Measurements from ENCODE around the gene IFTAP.

IFTAP gene

GRCh38 chr11:36617543-36618362 lies 23.5 kb downstream of the IFTAP start:
- Histone ChIP-seq H3K9ac (ENCODE audit: low read depth in 1 of 2, low read length in 2 of 2) (no peak overlapping the region), H3K4me1 (ENCODE audit: control insufficient read depth in 2 of 2, insufficient read depth in 2 of 2, low read length in 2 of 2) (no peaks in the 10 kb centered on the region), H3K36me3 (ENCODE audit: control insufficient read depth in 2 of 2, insufficient read depth in 2 of 2, low read length in 2 of 2) (no peaks in the 10 kb centered on the region), H3K27me3 (ENCODE audit: control insufficient read depth in 2 of 2, insufficient read depth in 2 of 2, low read length in 2 of 2) (no peaks in the 10 kb centered on the region), H3K9me3 (ENCODE audit: control insufficient read depth in 2 of 2, low read length in 2 of 2) (no peaks in the 10 kb centered on the region), H3K27ac (ENCODE audit: low read depth in 2 of 2, low read length in 2 of 2) (no peak overlapping the region), H3K4me3 (ENCODE audit: low read length in 2 of 2) (no peak overlapping the region)

GRCh38 chr11:36618363-36619047 lies 24.2 kb downstream of the IFTAP start:
- no peak overlapping the region for H3K9ac ChIP-seq (ENCODE audit: low read depth in 1 of 2, low read length in 2 of 2)
- no peaks in the 10 kb centered on the region for H3K9me3 ChIP-seq (ENCODE audit: control insufficient read depth in 2 of 2, low read length in 2 of 2)
- H3K4me3 ChIP-seq (ENCODE audit: low read length in 2 of 2): no peak overlapping the region
- no peaks in the 10 kb centered on the region for H3K4me1 ChIP-seq (ENCODE audit: control insufficient read depth in 2 of 2, insufficient read depth in 2 of 2, low read length in 2 of 2)
- H3K27me3 ChIP-seq (ENCODE audit: control insufficient read depth in 2 of 2, insufficient read depth in 2 of 2, low read length in 2 of 2): no peaks in the 10 kb centered on the region
- H3K36me3 ChIP-seq (ENCODE audit: control insufficient read depth in 2 of 2, insufficient read depth in 2 of 2, low read length in 2 of 2): no peaks in the 10 kb centered on the region
- no peak overlapping the region for H3K27ac ChIP-seq (ENCODE audit: low read depth in 2 of 2, low read length in 2 of 2)

GRCh38 chr11:36619502-36619901 lies 25.2 kb downstream of the IFTAP start:
- H3K36me3 ChIP-seq (ENCODE audit: control insufficient read depth in 2 of 2, insufficient read depth in 2 of 2, low read length in 2 of 2): no peaks in the 10 kb centered on the region
- no peaks in the 10 kb centered on the region for H3K4me1 ChIP-seq (ENCODE audit: control insufficient read depth in 2 of 2, insufficient read depth in 2 of 2, low read length in 2 of 2)
- no peak overlapping the region for H3K4me3 ChIP-seq (ENCODE audit: low read length in 2 of 2)
- no peaks in the 10 kb centered on the region for H3K9me3 ChIP-seq (ENCODE audit: control insufficient read depth in 2 of 2, low read length in 2 of 2)
- H3K27me3 ChIP-seq (ENCODE audit: control insufficient read depth in 2 of 2, insufficient read depth in 2 of 2, low read length in 2 of 2): no peaks in the 10 kb centered on the region
- H3K27ac ChIP-seq (ENCODE audit: low read depth in 2 of 2, low read length in 2 of 2): no peak overlapping the region
- no peak overlapping the region for H3K9ac ChIP-seq (ENCODE audit: low read depth in 1 of 2, low read length in 2 of 2)

DNA sequence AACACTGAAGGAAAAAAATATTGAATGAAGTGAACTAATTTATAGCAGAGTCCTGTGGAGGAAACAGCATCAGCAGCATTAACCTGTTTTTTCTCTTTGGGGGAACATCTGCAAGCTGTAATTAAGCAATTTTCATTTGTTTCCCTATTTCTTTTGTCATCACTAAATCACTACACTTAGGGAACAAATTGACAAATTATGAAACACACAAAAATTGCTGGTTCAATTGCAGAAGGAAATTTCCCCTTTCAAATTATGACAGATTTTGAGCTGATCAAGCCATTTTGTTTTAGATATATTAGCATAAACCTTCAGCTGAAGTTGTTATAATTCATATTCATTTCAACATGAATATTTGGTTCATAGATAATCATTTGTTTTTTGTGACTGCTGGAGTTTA lies 25.9 kb downstream of the IFTAP start:
- H3K9ac ChIP-seq (ENCODE audit: low read depth in 1 of 2, low read length in 2 of 2): no peak overlapping the region
- no peak overlapping the region for H3K27ac ChIP-seq (ENCODE audit: low read depth in 2 of 2, low read length in 2 of 2)
- H3K4me1 ChIP-seq (ENCODE audit: control insufficient read depth in 2 of 2, insufficient read depth in 2 of 2, low read length in 2 of 2): no peaks in the 10 kb centered on the region
- no peak overlapping the region for H3K4me3 ChIP-seq (ENCODE audit: low read length in 2 of 2)
- no peaks in the 10 kb centered on the region for H3K9me3 ChIP-seq (ENCODE audit: control insufficient read depth in 2 of 2, low read length in 2 of 2)
- H3K27me3 ChIP-seq (ENCODE audit: control insufficient read depth in 2 of 2, insufficient read depth in 2 of 2, low read length in 2 of 2): no peaks in the 10 kb centered on the region
- no peaks in the 10 kb centered on the region for H3K36me3 ChIP-seq (ENCODE audit: control insufficient read depth in 2 of 2, insufficient read depth in 2 of 2, low read length in 2 of 2)

- Histone ChIP-seq H3K27me3 (ENCODE audit: control insufficient read depth in 2 of 2, insufficient read depth in 2 of 2, low read length in 2 of 2) (no peaks in the 10 kb centered on the region), H3K9me3 (ENCODE audit: control insufficient read depth in 2 of 2, low read length in 2 of 2) (no peaks in the 10 kb centered on the region), H3K4me1 (ENCODE audit: control insufficient read depth in 2 of 2, insufficient read depth in 2 of 2, low read length in 2 of 2) (no peaks in the 10 kb centered on the region), H3K4me3 (ENCODE audit: low read length in 2 of 2) (no peak overlapping the region), H3K9ac (ENCODE audit: low read depth in 1 of 2, low read length in 2 of 2) (no peak overlapping the region), H3K36me3 (ENCODE audit: control insufficient read depth in 2 of 2, insufficient read depth in 2 of 2, low read length in 2 of 2) (no peaks in the 10 kb centered on the region), H3K27ac (ENCODE audit: low read depth in 2 of 2, low read length in 2 of 2) (no peak overlapping the region)
Measured at GRCh38 chr11:36622431-36623136, 28.3 kb downstream of the IFTAP start.

- Histone ChIP-seq H3K9ac (ENCODE audit: low read depth in 1 of 2, low read length in 2 of 2) (no peak overlapping the region), H3K27ac (ENCODE audit: low read depth in 2 of 2, low read length in 2 of 2) (no peak overlapping the region)
Measured at GRCh38 chr11:36623494-36623893, 29.2 kb downstream of the IFTAP start.

DNA sequence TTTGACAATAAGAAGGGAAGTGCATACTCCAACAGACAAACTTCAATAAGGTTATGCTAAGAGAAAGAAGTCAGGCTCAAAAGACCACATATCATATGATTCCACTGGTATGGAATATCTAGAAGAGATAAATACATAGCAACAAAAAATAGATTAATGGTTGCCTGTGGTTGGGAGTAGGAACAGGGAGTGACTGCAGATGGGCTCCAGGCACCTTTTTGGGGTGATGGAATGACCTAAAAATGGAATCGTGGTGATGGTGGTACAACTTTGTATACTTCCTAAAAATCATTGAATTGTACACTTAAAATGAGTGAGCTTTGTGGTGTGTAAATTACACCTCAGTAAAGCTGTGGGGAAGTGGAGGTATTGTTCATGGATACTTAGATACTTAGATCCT lies 32.7 kb downstream of the IFTAP start:
- Histone ChIP-seq H3K9me3 (ENCODE audit: control insufficient read depth in 2 of 2, low read length in 2 of 2) (no peaks in the 10 kb centered on the region), H3K36me3 (ENCODE audit: control insufficient read depth in 2 of 2, insufficient read depth in 2 of 2, low read length in 2 of 2) (no peaks in the 10 kb centered on the region), H3K4me3 (ENCODE audit: low read length in 2 of 2) (no peak overlapping the region), H3K9ac (ENCODE audit: low read depth in 1 of 2, low read length in 2 of 2) (no peak overlapping the region), H3K4me1 (ENCODE audit: control insufficient read depth in 2 of 2, insufficient read depth in 2 of 2, low read length in 2 of 2) (no peaks in the 10 kb centered on the region), H3K27ac (ENCODE audit: low read depth in 2 of 2, low read length in 2 of 2) (no peak overlapping the region), H3K27me3 (ENCODE audit: control insufficient read depth in 2 of 2, insufficient read depth in 2 of 2, low read length in 2 of 2) (no peaks in the 10 kb centered on the region)

More at GRCh38 chr11:36623494-36623893, 29.2 kb downstream of the IFTAP start:
- Histone ChIP-seq H3K9me3 (ENCODE audit: control insufficient read depth in 2 of 2, low read length in 2 of 2) (no peaks in the 10 kb centered on the region), H3K4me1 (ENCODE audit: control insufficient read depth in 2 of 2, insufficient read depth in 2 of 2, low read length in 2 of 2) (no peaks in the 10 kb centered on the region), H3K4me3 (ENCODE audit: low read length in 2 of 2) (no peak overlapping the region), H3K36me3 (ENCODE audit: control insufficient read depth in 2 of 2, insufficient read depth in 2 of 2, low read length in 2 of 2) (no peaks in the 10 kb centered on the region), H3K27me3 (ENCODE audit: control insufficient read depth in 2 of 2, insufficient read depth in 2 of 2, low read length in 2 of 2) (no peaks in the 10 kb centered on the region)

- Histone ChIP-seq H3K27me3 (ENCODE audit: control insufficient read depth in 2 of 2, insufficient read depth in 2 of 2, low read length in 2 of 2) (no peaks in the 10 kb centered on the region), H3K27ac (ENCODE audit: low read depth in 2 of 2, low read length in 2 of 2) (no peak overlapping the region), H3K4me3 (ENCODE audit: low read length in 2 of 2) (no peak overlapping the region), H3K9me3 (ENCODE audit: control insufficient read depth in 2 of 2, low read length in 2 of 2) (no peaks in the 10 kb centered on the region), H3K4me1 (ENCODE audit: control insufficient read depth in 2 of 2, insufficient read depth in 2 of 2, low read length in 2 of 2) (no peaks in the 10 kb centered on the region), H3K9ac (ENCODE audit: low read depth in 1 of 2, low read length in 2 of 2) (no peak overlapping the region), H3K36me3 (ENCODE audit: control insufficient read depth in 2 of 2, insufficient read depth in 2 of 2, low read length in 2 of 2) (no peaks in the 10 kb centered on the region)
Measured at GRCh38 chr11:36627471-36627870, 33.2 kb downstream of the IFTAP start.

- H3K9ac ChIP-seq (ENCODE audit: low read depth in 1 of 2, low read length in 2 of 2): no peak overlapping the region
- H3K4me3 ChIP-seq (ENCODE audit: low read length in 2 of 2): no peak overlapping the region
- H3K4me1 ChIP-seq (ENCODE audit: control insufficient read depth in 2 of 2, insufficient read depth in 2 of 2, low read length in 2 of 2): no peaks in the 10 kb centered on the region
- no peaks in the 10 kb centered on the region for H3K36me3 ChIP-seq (ENCODE audit: control insufficient read depth in 2 of 2, insufficient read depth in 2 of 2, low read length in 2 of 2)
- H3K9me3 ChIP-seq (ENCODE audit: control insufficient read depth in 2 of 2, low read length in 2 of 2): no peaks in the 10 kb centered on the region
- H3K27ac ChIP-seq (ENCODE audit: low read depth in 2 of 2, low read length in 2 of 2): no peak overlapping the region
- H3K27me3 ChIP-seq (ENCODE audit: control insufficient read depth in 2 of 2, insufficient read depth in 2 of 2, low read length in 2 of 2): no peaks in the 10 kb centered on the region
Measured at GRCh38 chr11:36628141-36628540, 33.8 kb downstream of the IFTAP start.

GRCh38 chr11:36628765-36629244 lies 34.5 kb downstream of the IFTAP start:
- no peak overlapping the region for H3K4me3 ChIP-seq (ENCODE audit: low read length in 2 of 2)
- H3K27ac ChIP-seq (ENCODE audit: low read depth in 2 of 2, low read length in 2 of 2): no peak overlapping the region
- no peaks in the 10 kb centered on the region for H3K9me3 ChIP-seq (ENCODE audit: control insufficient read depth in 2 of 2, low read length in 2 of 2)
- no peaks in the 10 kb centered on the region for H3K27me3 ChIP-seq (ENCODE audit: control insufficient read depth in 2 of 2, insufficient read depth in 2 of 2, low read length in 2 of 2)
- H3K9ac ChIP-seq (ENCODE audit: low read depth in 1 of 2, low read length in 2 of 2): no peak overlapping the region
- no peaks in the 10 kb centered on the region for H3K36me3 ChIP-seq (ENCODE audit: control insufficient read depth in 2 of 2, insufficient read depth in 2 of 2, low read length in 2 of 2)
- no peaks in the 10 kb centered on the region for H3K4me1 ChIP-seq (ENCODE audit: control insufficient read depth in 2 of 2, insufficient read depth in 2 of 2, low read length in 2 of 2)
